Fibroblast of mammary gland (primary cell): ENCODE results near the gene OMD.
"Not testable (repeated sequence)": the region's sequence is repeated elsewhere in the genome, so short reads cannot be mapped to it uniquely, and the experiment has no call there.

Source experiments
- DNase-seq: peaks from one replicate; pipeline ENCODE4 v3.0.0-alpha.2; 2010; ENCODE audit warnings: low read depth
- H3K4me3 ChIP-seq: 2 replicates; pipeline ENCODE4 v1.5.1; 2011; ENCODE audit warnings: low read depth, mild to moderate bottlenecking, low read length, moderate library complexity; ENCODE audit not compliant: control insufficient read depth
- TF ChIP-seq, protein P1 (sequence below): conservative IDR thresholded peaks from 2 replicates; pipeline ENCODE4 v1.5.1; 2011; ENCODE audit warnings: low read depth, low read length, inconsistent platforms; ENCODE audit not compliant: control insufficient read depth, insufficient read depth

Gene OMD

DNA sequence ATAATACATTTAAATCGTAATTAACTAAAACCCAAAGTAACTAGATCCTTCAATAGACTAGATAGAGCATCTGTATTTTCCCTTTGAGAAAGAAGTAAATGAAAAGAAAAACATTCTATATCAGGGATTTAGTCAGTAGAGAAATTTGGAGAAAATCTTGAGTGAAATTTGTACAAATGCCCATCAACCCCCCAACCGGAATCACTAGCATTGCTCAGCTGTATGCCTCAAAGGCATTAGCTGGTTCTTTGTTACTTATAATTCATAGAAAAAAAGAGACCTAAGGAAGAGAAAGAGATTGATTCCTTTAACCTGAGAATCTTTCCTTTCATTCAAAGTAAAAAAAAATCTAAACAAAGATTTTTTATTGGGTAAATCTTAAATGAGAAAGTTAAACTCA is 659 bp downstream of the OMD start:
- H3K4me3 ChIP-seq: no peak overlapping the region
- no peak for DNase-seq
- TF ChIP-seq, protein P1, sequence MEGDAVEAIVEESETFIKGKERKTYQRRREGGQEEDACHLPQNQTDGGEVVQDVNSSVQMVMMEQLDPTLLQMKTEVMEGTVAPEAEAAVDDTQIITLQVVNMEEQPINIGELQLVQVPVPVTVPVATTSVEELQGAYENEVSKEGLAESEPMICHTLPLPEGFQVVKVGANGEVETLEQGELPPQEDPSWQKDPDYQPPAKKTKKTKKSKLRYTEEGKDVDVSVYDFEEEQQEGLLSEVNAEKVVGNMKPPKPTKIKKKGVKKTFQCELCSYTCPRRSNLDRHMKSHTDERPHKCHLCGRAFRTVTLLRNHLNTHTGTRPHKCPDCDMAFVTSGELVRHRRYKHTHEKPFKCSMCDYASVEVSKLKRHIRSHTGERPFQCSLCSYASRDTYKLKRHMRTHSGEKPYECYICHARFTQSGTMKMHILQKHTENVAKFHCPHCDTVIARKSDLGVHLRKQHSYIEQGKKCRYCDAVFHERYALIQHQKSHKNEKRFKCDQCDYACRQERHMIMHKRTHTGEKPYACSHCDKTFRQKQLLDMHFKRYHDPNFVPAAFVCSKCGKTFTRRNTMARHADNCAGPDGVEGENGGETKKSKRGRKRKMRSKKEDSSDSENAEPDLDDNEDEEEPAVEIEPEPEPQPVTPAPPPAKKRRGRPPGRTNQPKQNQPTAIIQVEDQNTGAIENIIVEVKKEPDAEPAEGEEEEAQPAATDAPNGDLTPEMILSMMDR: no peak

DNA sequence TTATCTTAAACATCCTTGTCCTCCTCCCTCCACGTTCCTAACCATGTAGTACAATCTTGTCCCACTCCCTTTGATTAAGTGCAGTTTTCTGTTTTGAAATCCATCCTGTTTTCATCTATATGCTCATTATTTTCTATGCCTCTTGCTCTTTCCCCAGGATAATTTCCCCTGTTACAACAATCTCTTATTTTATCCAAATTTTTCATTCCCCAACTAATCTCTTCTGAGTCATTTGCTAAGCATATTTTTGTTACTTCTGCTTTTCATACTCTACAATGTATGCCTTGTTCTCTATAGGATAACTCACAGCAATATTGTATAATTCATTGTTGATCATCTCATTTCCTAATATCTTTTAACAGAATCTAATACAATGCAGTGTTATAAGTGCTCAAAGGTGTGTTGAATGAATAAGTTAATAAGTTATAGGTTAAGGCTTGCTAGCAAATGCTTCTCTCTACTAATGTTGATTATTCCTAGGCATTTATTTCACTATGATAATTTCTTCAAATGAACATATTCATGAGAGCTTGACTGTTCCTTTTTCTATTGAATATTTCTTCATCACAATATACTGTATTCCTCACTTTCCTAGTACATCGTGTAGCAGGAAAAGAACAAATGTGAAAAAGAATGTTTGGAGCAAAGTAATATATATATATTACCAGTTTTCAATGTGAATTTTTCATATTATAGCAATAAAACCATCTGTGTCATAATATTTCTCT is 1.5 kb downstream of the OMD start:
- TF ChIP-seq, protein P1: no peak
- no peak overlapping the region for H3K4me3 ChIP-seq
- no peak for DNase-seq

DNA sequence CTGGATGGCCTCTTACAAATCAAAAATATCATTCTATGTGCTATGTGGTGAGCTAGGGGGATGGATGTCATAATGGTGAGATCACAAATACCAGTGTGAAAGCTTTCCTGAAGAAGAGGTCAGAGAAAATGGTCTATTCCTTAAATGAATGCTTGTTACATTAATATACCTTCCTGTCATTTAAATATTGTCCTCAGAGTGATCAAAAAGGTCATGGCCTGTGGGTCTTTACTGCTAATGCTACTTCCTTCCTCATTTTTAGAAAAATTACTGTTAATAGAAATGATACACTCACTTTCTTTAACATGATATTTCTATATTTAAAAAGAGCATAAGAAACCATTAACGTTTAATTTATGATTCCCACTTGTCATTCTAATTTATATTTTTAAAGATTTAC is 9.7 kb downstream of the OMD start:
- no peak for DNase-seq
- TF ChIP-seq, protein P1: no peak
- no peak overlapping the region for H3K4me3 ChIP-seq

DNA sequence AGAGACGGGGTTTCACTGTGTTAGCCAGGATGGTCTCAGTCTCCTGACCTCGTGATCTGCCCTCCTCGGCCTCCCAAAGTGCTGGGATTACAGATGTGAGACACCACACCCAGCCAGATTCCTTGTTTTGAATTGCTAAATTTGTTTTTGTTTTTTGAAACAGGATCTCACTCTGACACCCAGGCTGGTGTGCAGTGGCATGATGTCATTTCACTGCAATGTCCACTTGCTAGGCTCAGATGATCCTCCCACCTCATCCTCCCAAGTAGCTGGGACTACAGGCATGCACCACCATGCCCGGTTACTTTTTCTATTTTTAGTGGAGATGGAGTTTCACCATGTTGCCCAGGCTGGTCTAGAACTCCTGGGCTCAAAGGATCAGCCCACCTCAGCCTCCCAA is 13.1 kb downstream of the OMD start:
- peak; percentile 53 for DNase-seq

DNA sequence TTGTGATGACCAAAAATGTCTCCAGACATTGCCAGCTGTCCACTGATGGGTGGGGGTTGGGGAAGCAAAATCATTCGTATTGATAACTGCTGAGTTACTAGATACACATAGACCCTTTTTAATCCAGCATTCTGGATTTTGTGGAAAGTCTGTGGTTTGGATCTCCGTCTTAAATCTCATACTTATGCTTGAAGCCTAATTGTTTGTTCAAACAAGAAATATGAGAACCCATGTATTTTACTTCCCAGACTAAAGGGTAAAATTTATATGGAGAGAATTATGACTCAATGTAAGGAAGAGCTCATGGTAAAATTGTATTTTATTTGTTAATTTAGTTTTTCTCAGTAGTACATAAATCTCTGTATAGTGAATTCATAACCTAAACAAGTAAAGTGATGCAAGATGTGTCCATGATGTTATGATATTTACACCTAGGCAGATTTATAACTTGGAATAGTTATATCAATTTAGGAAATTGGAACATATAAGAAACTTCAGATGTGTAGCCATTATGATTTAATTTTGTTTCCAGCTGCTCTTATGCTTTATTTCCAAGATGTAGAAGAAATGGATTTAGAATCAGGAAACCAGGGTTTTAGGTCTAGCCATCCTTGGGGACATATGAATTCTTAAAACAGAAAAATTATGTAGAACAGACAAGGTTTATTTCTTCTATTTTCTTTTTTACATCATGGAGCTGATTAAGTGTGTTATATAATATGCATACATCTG is 15.4 kb downstream of the OMD start:
- TF ChIP-seq, protein P1: no peak
- no peak for DNase-seq
- no peak overlapping the region for H3K4me3 ChIP-seq

More for the DNA sequence above, 13.1 kb downstream of the OMD start:
- H3K4me3 ChIP-seq: not testable (repeated sequence)

DNA sequence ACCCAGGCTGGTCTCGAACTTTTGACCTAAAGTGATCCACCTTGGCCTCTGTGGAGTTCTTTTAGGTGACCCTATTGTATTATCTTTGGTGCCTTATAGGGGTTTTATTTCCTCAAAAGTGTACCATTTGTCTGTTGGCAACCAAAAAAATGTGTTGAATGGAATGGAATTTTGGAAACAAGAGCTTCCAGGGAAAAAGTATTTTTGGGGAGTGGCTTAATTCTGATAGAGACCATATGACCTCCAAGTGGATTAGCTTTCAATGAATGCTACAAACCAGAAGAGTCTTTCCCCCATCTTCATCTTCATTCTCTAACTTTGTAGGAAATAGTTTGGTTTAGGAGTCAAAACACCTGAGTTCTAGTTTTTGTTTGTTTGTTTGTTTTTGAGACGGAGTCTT is 16.5 kb downstream of the OMD start:
- no peak overlapping the region for H3K4me3 ChIP-seq
- TF ChIP-seq, protein P1: no peak
- DNase-seq: no peak

DNA sequence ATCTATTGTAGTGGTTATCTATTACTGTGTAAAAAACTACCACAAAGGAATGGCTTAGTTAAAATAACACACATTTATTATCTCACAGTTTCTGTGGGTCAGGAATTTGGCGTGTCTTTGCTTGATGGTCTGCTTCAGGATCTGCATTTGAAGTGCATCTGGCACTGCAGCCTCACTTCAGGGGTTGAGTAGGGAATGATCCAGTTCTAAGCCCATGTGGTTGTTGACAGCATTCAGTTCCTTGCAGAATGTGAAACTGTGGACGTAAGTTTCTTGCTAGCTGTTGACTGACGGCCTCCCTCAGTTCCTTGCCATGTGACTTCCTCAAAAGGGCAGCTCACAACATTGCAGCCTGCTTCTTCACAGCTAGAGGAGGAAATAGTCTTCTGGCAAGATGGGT is 17.8 kb downstream of the OMD start:
- TF ChIP-seq, protein P1: no peak
- no peak for DNase-seq
- H3K4me3 ChIP-seq: no peak overlapping the region
